OCI-LY7 (cell line): ENCODE measurements around the gene LYRM1. TPM values are rescaled to one million over a fixed set of nuclear protein-coding genes. Genes with fewer than 3 reads are reported as not detected.
A peak's percentile ranks its signal among the peaks of the same experiment; 100 is the strongest.
"Not testable (repeated sequence)": the region's sequence is repeated elsewhere in the genome, so short reads cannot be mapped to it uniquely, and the experiment has no call there.

ENCODE experiments used
- BruUV-seq: library from RNA; stranded (reverse); fragments of 400-500 nt; replicated peaks from 2 replicates; lab custom pipeline; 2021; lab: Mats Ljungman, UMichigan
- CTCF ChIA-PET: fragments of 300-600 bp; sonication (Branson Sonifier 250); formaldehyde crosslinking; loops from one replicate; lab custom pipeline; 2022; ENCODE audit warnings: antibody characterized with exemption; ENCODE audit not compliant: unreplicated experiment; lab: Charles Lee
- POLR2A ChIA-PET: fragments of 300-600 bp; sonication (Branson Sonifier 250); formaldehyde crosslinking; loops from one replicate; lab custom pipeline; 2022; ENCODE audit warnings: antibody characterized with exemption; lab: Charles Lee
- DNase-seq: peaks from one replicate; pipeline ENCODE4 v3.0.0-alpha.2; 2015; ENCODE audit warnings: low spot score
- H2AFZ ChIP-seq: fragments of 200-600 bp; sonication (generic), shearing (Covaris generic); 2 replicates; pipeline ENCODE4 v1.6.1; 2014; ENCODE audit warnings: mild to moderate bottlenecking, antibody characterized with exemption, low read length, moderate library complexity
- H3K27ac ChIP-seq: fragments of 200-600 bp; sonication (generic); 2 replicates; pipeline ENCODE4 v1.5.1; 2014; ENCODE audit warnings: mixed run types, low read depth, mild to moderate bottlenecking, moderate library complexity, low read length, inconsistent platforms; ENCODE audit not compliant: poor library complexity, severe bottlenecking
- H3K36me3 ChIP-seq: fragments of 200-600 bp; sonication (generic); 2 replicates; pipeline ENCODE4 v1.6.1; 2014; ENCODE audit warnings: mild to moderate bottlenecking, antibody characterized with exemption, low read length, moderate library complexity, mixed read lengths; ENCODE audit not compliant: insufficient read depth
- H3K4me1 ChIP-seq: fragments of 200-600 bp; sonication (generic); 2 replicates; pipeline ENCODE4 v1.5.1; 2014; ENCODE audit warnings: mild to moderate bottlenecking, low read length; ENCODE audit not compliant: insufficient read depth, poor library complexity, severe bottlenecking
- H3K4me2 ChIP-seq: fragments of 200-600 bp; sonication (generic); 2 replicates; pipeline ENCODE4 v1.6.1; 2014; ENCODE audit warnings: mild to moderate bottlenecking, low read length
- H3K4me3 ChIP-seq: fragments of 200-600 bp; sonication (generic); 2 replicates; pipeline ENCODE4 v1.5.1; 2014; ENCODE audit warnings: mild to moderate bottlenecking, low read depth, low read length; ENCODE audit not compliant: poor library complexity, severe bottlenecking
- H3K79me2 ChIP-seq: fragments of 200-600 bp; sonication (generic); 2 replicates; pipeline ENCODE4 v1.6.1; 2016; ENCODE audit warnings: low read depth, mild to moderate bottlenecking, low read length, moderate library complexity, mixed read lengths; ENCODE audit not compliant: insufficient read depth
- H3K9me2 ChIP-seq: fragments of 200-600 bp; sonication (generic); 2 replicates; pipeline ENCODE4 v1.6.1; 2016; ENCODE audit warnings: mild to moderate bottlenecking, low read length, mixed read lengths; ENCODE audit not compliant: insufficient read depth
- H3K9me3 ChIP-seq: fragments of 200-600 bp; sonication (generic); 2 replicates; pipeline ENCODE4 v1.6.1; 2014; ENCODE audit warnings: mild to moderate bottlenecking, mixed run types, low read length, mixed read lengths
- H4K20me1 ChIP-seq: fragments of 200-600 bp; sonication (generic); 2 replicates; pipeline ENCODE4 v1.6.1; 2014; ENCODE audit warnings: mild to moderate bottlenecking, antibody characterized with exemption, low read length, moderate library complexity, mixed read lengths; ENCODE audit not compliant: insufficient read depth
- CTCF ChIP-seq: fragments of 200-600 bp; sonication (generic); conservative IDR thresholded peaks from 2 replicates; pipeline ENCODE4 v1.5.1; 2014; ENCODE audit warnings: mild to moderate bottlenecking, antibody characterized with exemption, low read length, moderate library complexity, mixed read lengths
- EZH2phosphoT487 ChIP-seq: fragments of 200-600 bp; sonication (generic); IDR thresholded peaks from 2 replicates; pipeline ENCODE4 v1.6.1; 2018; ENCODE audit warnings: low read depth, borderline replicate concordance, mild to moderate bottlenecking, mixed run types, antibody characterized with exemption, low read length, moderate library complexity, mixed read lengths
- intact Hi-C: fragments of 100-400 bp; cut with micrococcal nuclease; formaldehyde crosslinking; loops from one replicate; pipeline ENCODE4 v1.10.0; 2022; ENCODE audit not compliant: unreplicated experiment
- total RNA-seq, 2 experiments: library from RNA; depleted of rRNA in 1 of 2; stranded (reverse); fragments of >200 nt in 1 of 2; shearing (Covaris generic) in 1 of 2; gene quantifications; 2 replicates each; pipeline ENCODE4 v1.2.3, GENCODE V29; 2014 to 2022

Gene LYRM1
- total RNA-seq, 2 experiments from 2014 or later, result 23.3 to 24.0 TPM

- H3K9me2 ChIP-seq, result no peaks in the 10 kb centered on the region
- POLR2A ChIA-PET, result no interaction called here
Observed at GRCh38 chr16:20944861-20945574, 44.4 kb downstream of the LYRM1 start.

GRCh38 chr16:20945575-20945875 lies 45.0 kb downstream of the LYRM1 start:
- POLR2A ChIA-PET, H3K4me3 ChIP-seq, H3K9me2 ChIP-seq, H3K4me2 ChIP-seq, BruUV-seq, H3K9me3 ChIP-seq, H2AFZ ChIP-seq, H4K20me1 ChIP-seq, H3K4me1 ChIP-seq, H3K79me2 ChIP-seq, CTCF ChIA-PET, H3K36me3 ChIP-seq, H3K27ac ChIP-seq, DNase-seq: not testable (repeated sequence)
- intact Hi-C loops, result loop anchor here (1.0 kb wide), 1 partner anchor 95 kb away; no protein-coding TSS in a partner anchor

More at GRCh38 chr16:20944861-20945574, 44.4 kb downstream of the LYRM1 start:
- intact Hi-C loops, result loop anchor here (1.0 kb wide), 1 partner anchor 95 kb away; no protein-coding TSS in a partner anchor
- TF ChIP-seq EZH2phosphoT487 (no peak), CTCF (peak; percentile 65)
- Histone ChIP-seq H3K79me2 (no peaks in the 10 kb centered on the region), H3K4me2 (no peak overlapping the region), H2AFZ (no peak overlapping the region), H3K36me3 (no peaks in the 10 kb centered on the region), H3K27ac (no peak overlapping the region), H3K4me3 (no peak overlapping the region), H3K9me3 (no peaks in the 10 kb centered on the region), H3K4me1 (no peaks in the 10 kb centered on the region), H4K20me1 (no peaks in the 10 kb centered on the region)
- BruUV-seq, result no TSS peak
- DNase-seq, result peak; percentile 29
- CTCF ChIA-PET, result no interaction called here

GRCh38 chr16:20946015-20946629 lies 45.6 kb downstream of the LYRM1 start:
- H3K27ac ChIP-seq, result no peak overlapping the region
- H2AFZ ChIP-seq, result no peak overlapping the region
- intact Hi-C loops, result no loop called here
- no peak overlapping the region for H3K4me3 ChIP-seq
- ChIA-PET CTCF (no interaction called here), POLR2A (no interaction called here)
- no peak for TF ChIP-seq EZH2phosphoT487
- TF ChIP-seq CTCF, result no peak
- no peak overlapping the region for H3K4me2 ChIP-seq
- H3K4me1 ChIP-seq, result no peaks in the 10 kb centered on the region
- no peaks in the 10 kb centered on the region for H3K79me2 ChIP-seq
- H4K20me1 ChIP-seq, result no peaks in the 10 kb centered on the region
- DNase-seq, result no peak
- H3K9me3 ChIP-seq, result no peaks in the 10 kb centered on the region
- BruUV-seq, result no TSS peak
- H3K9me2 ChIP-seq, result no peaks in the 10 kb centered on the region
- no peaks in the 10 kb centered on the region for H3K36me3 ChIP-seq
